Heart right ventricle (tissue), 16 donors: Measurements from ENCODE around the gene CCDC40. TPM values are rescaled to one million over a fixed set of nuclear protein-coding genes. Genes with fewer than 3 reads are reported as not detected.
A peak's percentile ranks its signal among the peaks of the same experiment; 100 is the strongest.

Experiments used
- ATAC-seq, 8 donors: fragments of 200-7000 bp; cut with Tn5 transposase; one replicate each; pipeline ENCODE4 v1.9.1; 2020; ENCODE audit warnings: mild to moderate bottlenecking in 8 of 8, moderate library complexity in 8 of 8, moderate number of reproducible peaks in 1 of 8
- DNase-seq, 2 donors: peaks; one replicate each; pipeline ENCODE4 v3.0.0-alpha.2; 2020
- H3K27ac ChIP-seq, 10 donors: fragments of 200-600 bp; sonication (generic) in 2 of 10; one replicate each; pipeline versions ENCODE4 v1.5.0 to v1.8.0; 2020 to 2022; ENCODE audit warnings: mild to moderate bottlenecking in 3 of 10
- H3K27me3 ChIP-seq, 7 donors: fragments of 200-600 bp; one replicate each; pipeline ENCODE4 v1.8.0; 2021 to 2022; ENCODE audit warnings: mild to moderate bottlenecking in 2 of 7
- H3K36me3 ChIP-seq, 9 donors: fragments of 200-600 bp; sonication (generic) in 1 of 9; one replicate each; pipeline versions ENCODE4 v1.5.0 to v1.8.0; 2020 to 2022; ENCODE audit warnings: mild to moderate bottlenecking in 2 of 9
- H3K4me1 ChIP-seq, 9 donors: fragments of 200-600 bp; sonication (generic) in 1 of 9; one replicate each; pipeline versions ENCODE4 v1.5.0 to v1.8.0; 2020 to 2022; ENCODE audit warnings: mild to moderate bottlenecking in 4 of 9
- H3K4me3 ChIP-seq, 10 donors: fragments of 200-600 bp; sonication (generic) in 2 of 10; one replicate each; pipeline versions ENCODE4 v1.5.0 to v1.8.0; 2020 to 2022; ENCODE audit warnings: mild to moderate bottlenecking in 7 of 10, moderate library complexity in 2 of 10
- H3K9me3 ChIP-seq, 11 donors: fragments of 200-600 bp in 10 of 11; sonication (generic) in 2 of 11; one replicate each; pipeline versions ENCODE4 v1.5.0 to v1.8.0; 2013 to 2022; ENCODE audit warnings: mild to moderate bottlenecking in 2 of 11, control low read depth in 1 of 11, moderate library complexity in 1 of 11
- CTCF ChIP-seq, 9 donors: fragments of 200-600 bp; sonication (generic) in 2 of 9; IDR thresholded peaks; one replicate each; pipeline versions ENCODE4 v1.5.0 to v1.8.0; 2021 to 2022; ENCODE audit warnings: antibody characterized with exemption in 9 of 9, mild to moderate bottlenecking in 5 of 9, moderate library complexity in 1 of 9
- WGBS, 2 donors: extraction: QIAGEN DNeasy Blood & Tissue Kit; methylation state at CpG; one replicate each; pipeline ENCODE4 v1.1.7; 2013; ENCODE audit warnings: inconsistent platforms in 1 of 2; 5-methylcytosine and 5-hydroxymethylcytosine counted together
- intact Hi-C, 10 donors: fragments of 100-400 bp; cut with DNase I; formaldehyde crosslinking; loops; one replicate each; pipeline versions ENCODE4 v1.11.1 to v1.14.2; 2022
- polyA plus RNA-seq, 2 donors: library from polyadenylated mRNA; stranded (reverse); fragments of 200-250 nt; gene quantifications; one replicate each; pipeline ENCODE4 v1.2.3, GENCODE V29; 2013
- total RNA-seq, 10 donors: library from RNA; stranded (reverse); fragmentation: NEBNext Ultra II Directional in 3 of 10; extraction: Animal tissue kit (Norgen Biotek cat#: 25700) in 3 of 10; gene quantifications; one replicate each; pipeline versions ENCODE4 v1.2.1 to v1.2.4, GENCODE V29; 2021 to 2023
- donor health status: Arrhythmogenic right ventricular cardiomyopathy.
- donor health status: ischemic (EF 13 %, LVEDD 7.1; RV severe dilation, severe dysfunction).
- donor health status: healthy with polysubstance abuse.
- donor health status: DM: no; HTN: yes; CAD: no.
- donor health status: DM: no; HTN: no; CAD: no.
- donor health status: ischemic (EF 25% LVEDD 6.9; RV normal size, moderate dysfunction).
- donor health status: ischemic (EF 25% LVEDD 5.7; RV mildly dilated, moderate dysfunction).
- donor health status: healthy.
- donor health status: DM: yes; HTN: yes; CAD: no.
- donor health status: Ischemic cardiomyopathy.
- donor health status: ischemic (EF 35%, LVEDD 5.7; RV mildly dilated, moderate dysfunction).
- donor health status: nonischemic (EF 11% LVEDD 7.7; RV severe dilation, severe dysfunction).
- donor health status: DM: yes; HTN: yes; CAD: no.
- donor health status: PGD.
- donor health status: ischemic (EF 29% LVEDD 5.4; RV normal size, mild dysfunction).
- donor health status: nonischemic (EF 23%, LVEDD 6.1; RV moderate dilation, normal function).

The CCDC40 gene
- total and polyA plus RNA-seq, 12 donors, result 2.0 to 8.9 (median 6.6) TPM

GRCh38 chr17:79996291-79996690 is 40.2 kb upstream of the CCDC40 start:
- WGBS, 2 donors, result 91 to 94% methylated on average over 12 of the region's 12 CpGs
- Histone ChIP-seq H3K36me3 (peaks cover 0 to 2% (median 0%) of the 10 kb centered on the region in 9 donors), H3K4me3 (no peak overlapping the region), H3K4me1 (peaks cover 19 to 52% (median 29%) of the 10 kb centered on the region in 9 donors), H3K27ac (peak overlapping the region in 1 of 10 donors; percentile 85), H3K9me3 (no peaks in the 10 kb centered on the region), H3K27me3 (no peaks in the 10 kb centered on the region)
- intact Hi-C loops, result loop anchor here in 3 of 10 donors (10.0 kb wide), 1 partner anchor 251 kb away; no protein-coding TSS in a partner anchor
- TF ChIP-seq CTCF (IDR thresholded peaks at IDR 0.05), result no peak
- DNase-seq (no peak), ATAC-seq (no peak)

- ATAC-seq (no peak), DNase-seq (no peak)
- H3K27me3 ChIP-seq, result no peaks in the 10 kb centered on the region
- peaks cover 18 to 44% (median 22%) of the 10 kb centered on the region in 9 donors for H3K4me1 ChIP-seq
- H3K27ac ChIP-seq, result peak overlapping the region in 2 of 10 donors; percentile 29 to 85
- intact Hi-C loops, result loop anchor here in 3 of 10 donors (10.0 kb wide), 1 partner anchor 252 kb away; no protein-coding TSS in a partner anchor
- no peaks in the 10 kb centered on the region for H3K9me3 ChIP-seq
- H3K4me3 ChIP-seq, result peak overlapping the region in 1 of 10 donors; percentile 26
- no peak for TF ChIP-seq CTCF (IDR thresholded peaks at IDR 0.05)
- H3K36me3 ChIP-seq, result peaks cover 0 to 2% (median 0%) of the 10 kb centered on the region in 9 donors
- 71 to 83% methylated on average over 15 of the region's 15 CpGs for WGBS, 2 donors
These were observed 39.3 kb upstream of the CCDC40 start for GRCh38 chr17:79997011-79997660.

- H3K4me1 ChIP-seq, result peaks cover 0 to 20% (median 0%) of the 10 kb centered on the region in 9 donors
- intact Hi-C loops, result no loop called here
- peak overlapping the region in 1 of 10 donors; percentile 56 for H3K27ac ChIP-seq
- ATAC-seq, result peak in 1 of 8 donors; percentile 4
- DNase-seq, result no peak
- H3K4me3 ChIP-seq, result no peak overlapping the region
- H3K27me3 ChIP-seq, result no peaks in the 10 kb centered on the region
- TF ChIP-seq CTCF (IDR thresholded peaks at IDR 0.05), result no peak
- peaks cover 0 to 8% (median 0%) of the 10 kb centered on the region in 9 donors for H3K36me3 ChIP-seq
- whole genome bisulfite sequencing, 2 donors, result 90 to 93% methylated on average over 7 of the region's 7 CpGs
- no peaks in the 10 kb centered on the region for H3K9me3 ChIP-seq
These were observed 36.3 kb upstream of the CCDC40 start for GRCh38 chr17:80000136-80000535.

GRCh38 chr17:80000981-80001775 is 35.3 kb upstream of the CCDC40 start:
- no peaks in the 10 kb centered on the region for H3K27me3 ChIP-seq
- H3K36me3 ChIP-seq, result peaks cover 0 to 8% (median 0%) of the 10 kb centered on the region in 9 donors
- peak overlapping the region in 7 of 10 donors; percentile 13 to 56 (median 43) for H3K27ac ChIP-seq
- peak in 7 of 8 donors; percentile 34 to 79 (median 55) for ATAC-seq
- no peak for TF ChIP-seq CTCF (IDR thresholded peaks at IDR 0.05)
- peak in 1 of 2 donors; percentile 36 for DNase-seq
- intact Hi-C loops, result no loop called here
- no peak overlapping the region for H3K4me3 ChIP-seq
- H3K9me3 ChIP-seq, result no peaks in the 10 kb centered on the region
- WGBS, 2 donors, result 87 to 90% methylated on average over 29 of the region's 29 CpGs
- H3K4me1 ChIP-seq, result peaks cover 0 to 23% (median 7%) of the 10 kb centered on the region in 9 donors
